ENCODE measurements around the gene BRD7. TPM values are rescaled to one million over a fixed set of nuclear protein-coding genes. Genes with fewer than 3 reads are reported as not detected.

Gene BRD7
- polyA plus RNA-seq (2013, experiment 1 of 2), result 104 TPM
- 112 TPM for polyA plus RNA-seq (2013, experiment 2 of 2)

GRCh38 chr16:50368410-50369132 lies at the start of gene BRD7:
Gene BRD7 (minus strand): TSS chr16:50368988. CDS start chr16:50368774, 214 bp downstream.
- Histone ChIP-seq H3K4me3 (ENCODE audit: extremely low read depth, insufficient read depth, low read length, poor library complexity, severe bottlenecking) (peak within 1 kb of the TSS; percentile 88), H3K9me3 (ENCODE audit: control insufficient read depth, low read length) (peaks cover 6% of the 10 kb centered on the region), H3K27ac (ENCODE audit: low read depth, low read length, severe bottlenecking) (peak within 1 kb of the TSS; percentile 53), H3K36me3 (ENCODE audit: control insufficient read depth, insufficient read depth, low read length) (peaks cover 38% of the 10 kb centered on the region), H3K4me1 (ENCODE audit: control insufficient read depth, insufficient read depth, low read length, poor library complexity, severe bottlenecking) (peaks cover 9% of the 10 kb centered on the region)
- 0 to 1% methylated on average over 57 to 63 of the region's 109 CpGs for WGBS, 2 experiments (ENCODE audit: insufficient coverage in 2 of 2)

DNA sequence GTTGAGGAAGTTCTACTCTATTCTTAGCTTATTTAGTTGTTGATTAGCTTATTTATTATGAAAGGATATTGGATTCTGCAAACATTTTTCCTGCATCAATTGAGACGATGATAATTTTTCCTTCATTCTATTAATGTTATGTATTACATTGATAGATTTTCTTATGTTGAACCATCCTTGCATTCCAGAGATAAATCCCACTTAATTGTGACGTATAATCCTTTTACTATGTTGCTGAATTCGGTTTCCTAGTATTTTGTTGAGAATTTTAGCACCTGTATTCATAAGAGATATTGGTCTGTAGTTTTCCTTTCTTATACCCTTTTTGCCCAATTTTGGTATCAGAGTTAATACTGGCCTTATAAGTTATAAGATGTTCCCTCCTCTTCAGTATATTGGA lies 47.6 kb upstream of the BRD7 start:
- Histone ChIP-seq H3K9me3 (ENCODE audit: control insufficient read depth, low read length) (peaks cover 17% of the 10 kb centered on the region), H3K27ac (ENCODE audit: low read depth, low read length, severe bottlenecking) (no peak overlapping the region), H3K4me3 (ENCODE audit: extremely low read depth, insufficient read depth, low read length, poor library complexity, severe bottlenecking) (no peak overlapping the region), H3K4me1 (ENCODE audit: control insufficient read depth, insufficient read depth, low read length, poor library complexity, severe bottlenecking) (no peaks in the 10 kb centered on the region), H3K36me3 (ENCODE audit: control insufficient read depth, insufficient read depth, low read length) (no peaks in the 10 kb centered on the region)
- no CpG with 5 or more reads among the region's 3 CpGs for WGBS, 2 experiments (ENCODE audit: insufficient coverage in 2 of 2)

- no peaks in the 10 kb centered on the region for H3K4me1 ChIP-seq (ENCODE audit: control insufficient read depth, insufficient read depth, low read length, poor library complexity, severe bottlenecking)
- peaks cover 11% of the 10 kb centered on the region for H3K9me3 ChIP-seq (ENCODE audit: control insufficient read depth, low read length)
- H3K36me3 ChIP-seq (ENCODE audit: control insufficient read depth, insufficient read depth, low read length), result no peaks in the 10 kb centered on the region
- H3K4me3 ChIP-seq (ENCODE audit: extremely low read depth, insufficient read depth, low read length, poor library complexity, severe bottlenecking), result no peak overlapping the region
- no peak overlapping the region for H3K27ac ChIP-seq (ENCODE audit: low read depth, low read length, severe bottlenecking)
These were observed 45.4 kb upstream of the BRD7 start for GRCh38 chr16:50414152-50414551.

DNA sequence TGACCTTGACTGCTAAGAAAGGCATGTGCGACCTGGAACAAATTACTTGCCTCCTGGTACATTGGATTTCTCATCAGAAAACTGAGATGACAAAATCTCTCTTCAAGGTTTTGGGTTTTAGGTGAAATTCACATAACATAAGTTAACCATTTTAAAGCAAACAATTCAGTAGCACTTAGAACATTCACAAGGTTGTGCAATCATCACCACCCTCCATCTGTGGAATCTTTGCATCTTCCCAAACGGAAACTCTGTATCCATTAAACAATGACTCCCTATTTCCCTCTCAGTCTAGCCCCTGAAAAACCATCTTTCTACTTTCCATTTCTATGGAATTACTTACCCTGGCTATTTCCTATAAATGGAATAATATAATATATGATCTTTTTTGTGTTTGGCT lies 42.2 kb upstream of the BRD7 start:
- H3K4me3 ChIP-seq (ENCODE audit: extremely low read depth, insufficient read depth, low read length, poor library complexity, severe bottlenecking), result no peak overlapping the region
- WGBS, 2 experiments (ENCODE audit: insufficient coverage in 2 of 2), result 80 to 100% methylated on average over 1 to 2 of the region's 2 CpGs
- H3K4me1 ChIP-seq (ENCODE audit: control insufficient read depth, insufficient read depth, low read length, poor library complexity, severe bottlenecking), result no peaks in the 10 kb centered on the region
- no peak overlapping the region for H3K27ac ChIP-seq (ENCODE audit: low read depth, low read length, severe bottlenecking)
- peaks cover 5% of the 10 kb centered on the region for H3K9me3 ChIP-seq (ENCODE audit: control insufficient read depth, low read length)
- H3K36me3 ChIP-seq (ENCODE audit: control insufficient read depth, insufficient read depth, low read length), result no peaks in the 10 kb centered on the region

DNA sequence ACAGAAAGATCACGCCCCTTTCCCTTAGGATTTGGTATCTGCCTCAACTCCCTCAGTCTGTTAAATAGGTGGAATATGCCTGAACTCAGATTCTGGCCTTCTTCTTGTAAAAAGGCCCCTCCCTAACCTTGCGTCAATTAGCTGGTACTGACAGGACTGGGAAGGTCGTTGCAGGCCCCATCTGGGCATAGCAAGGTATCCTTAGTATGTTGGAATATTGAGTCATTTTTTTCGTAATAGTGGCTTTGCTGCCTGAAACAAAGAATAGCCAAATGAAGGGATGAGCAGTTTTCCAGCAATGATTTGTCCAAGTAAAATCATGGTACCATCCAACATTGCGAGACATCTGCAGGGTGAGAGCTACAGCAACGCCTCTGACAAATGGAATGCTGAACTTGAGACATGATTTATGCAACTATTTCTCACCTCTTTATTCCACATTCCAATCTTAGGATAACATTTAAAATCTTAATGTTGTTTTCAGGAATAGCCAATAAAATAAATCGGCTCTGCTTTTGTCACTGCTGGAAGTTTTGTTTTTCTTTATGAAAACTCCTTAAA lies 39.3 kb upstream of the BRD7 start:
- H3K36me3 ChIP-seq (ENCODE audit: control insufficient read depth, insufficient read depth, low read length), result no peaks in the 10 kb centered on the region
- 85 to 89% methylated on average over 4 to 6 of the region's 7 CpGs for WGBS, 2 experiments (ENCODE audit: insufficient coverage in 2 of 2)
- no peak overlapping the region for H3K27ac ChIP-seq (ENCODE audit: low read depth, low read length, severe bottlenecking)
- no peak overlapping the region for H3K4me3 ChIP-seq (ENCODE audit: extremely low read depth, insufficient read depth, low read length, poor library complexity, severe bottlenecking)
- no peaks in the 10 kb centered on the region for H3K4me1 ChIP-seq (ENCODE audit: control insufficient read depth, insufficient read depth, low read length, poor library complexity, severe bottlenecking)
- H3K9me3 ChIP-seq (ENCODE audit: control insufficient read depth, low read length), result peaks cover 5% of the 10 kb centered on the region

DNA sequence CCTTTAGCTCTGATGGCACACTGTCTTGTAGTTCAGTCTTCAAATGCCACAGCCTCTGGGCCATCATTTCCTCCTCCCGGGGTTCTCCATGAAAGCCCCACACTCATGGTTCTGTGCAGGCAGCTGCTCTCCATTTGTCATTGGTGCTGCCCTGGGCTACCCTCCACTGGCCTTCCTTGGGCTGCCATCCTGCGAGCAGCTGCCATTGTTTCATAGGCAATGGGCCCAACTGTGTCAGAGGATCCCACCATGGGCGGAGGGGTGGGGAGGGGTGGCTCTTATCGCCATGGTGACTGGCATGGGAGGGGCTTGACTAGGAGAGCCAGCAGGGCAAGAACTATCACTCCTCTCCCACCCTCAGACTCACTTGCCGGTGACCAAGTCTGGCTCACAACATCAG lies 38.6 kb upstream of the BRD7 start:
- no peaks in the 10 kb centered on the region for H3K4me1 ChIP-seq (ENCODE audit: control insufficient read depth, insufficient read depth, low read length, poor library complexity, severe bottlenecking)
- no peak overlapping the region for H3K4me3 ChIP-seq (ENCODE audit: extremely low read depth, insufficient read depth, low read length, poor library complexity, severe bottlenecking)
- H3K27ac ChIP-seq (ENCODE audit: low read depth, low read length, severe bottlenecking), result no peak overlapping the region
- no peaks in the 10 kb centered on the region for H3K36me3 ChIP-seq (ENCODE audit: control insufficient read depth, insufficient read depth, low read length)
- peaks cover 5% of the 10 kb centered on the region for H3K9me3 ChIP-seq (ENCODE audit: control insufficient read depth, low read length)
- WGBS, 2 experiments (ENCODE audit: insufficient coverage in 2 of 2), result 74 to 90% methylated on average over 3 of the region's 5 CpGs

- no peaks in the 10 kb centered on the region for H3K4me1 ChIP-seq (ENCODE audit: control insufficient read depth, insufficient read depth, low read length, poor library complexity, severe bottlenecking)
- 93% methylated on average over 10 to 12 of the region's 12 CpGs for WGBS, 2 experiments (ENCODE audit: insufficient coverage in 2 of 2)
- no peak overlapping the region for H3K4me3 ChIP-seq (ENCODE audit: extremely low read depth, insufficient read depth, low read length, poor library complexity, severe bottlenecking)
- no peak overlapping the region for H3K27ac ChIP-seq (ENCODE audit: low read depth, low read length, severe bottlenecking)
- H3K9me3 ChIP-seq (ENCODE audit: control insufficient read depth, low read length), result no peaks in the 10 kb centered on the region
- no peaks in the 10 kb centered on the region for H3K36me3 ChIP-seq (ENCODE audit: control insufficient read depth, insufficient read depth, low read length)
These were observed 34.7 kb upstream of the BRD7 start for GRCh38 chr16:50403491-50403890.

GRCh38 chr16:50402298-50402895 lies 33.6 kb upstream of the BRD7 start:
- WGBS, 2 experiments (ENCODE audit: insufficient coverage in 2 of 2), result 88 to 89% methylated on average over 9 of the region's 9 CpGs
- no peaks in the 10 kb centered on the region for H3K4me1 ChIP-seq (ENCODE audit: control insufficient read depth, insufficient read depth, low read length, poor library complexity, severe bottlenecking)
- H3K9me3 ChIP-seq (ENCODE audit: control insufficient read depth, low read length), result no peaks in the 10 kb centered on the region
- H3K27ac ChIP-seq (ENCODE audit: low read depth, low read length, severe bottlenecking), result no peak overlapping the region
- no peak overlapping the region for H3K4me3 ChIP-seq (ENCODE audit: extremely low read depth, insufficient read depth, low read length, poor library complexity, severe bottlenecking)
- no peaks in the 10 kb centered on the region for H3K36me3 ChIP-seq (ENCODE audit: control insufficient read depth, insufficient read depth, low read length)

- WGBS, 2 experiments (ENCODE audit: insufficient coverage in 2 of 2), result 86 to 100% methylated on average over 2 to 5 of the region's 5 CpGs
- no peak overlapping the region for H3K27ac ChIP-seq (ENCODE audit: low read depth, low read length, severe bottlenecking)
These were observed 32.6 kb upstream of the BRD7 start for GRCh38 chr16:50401355-50401754.

DNA sequence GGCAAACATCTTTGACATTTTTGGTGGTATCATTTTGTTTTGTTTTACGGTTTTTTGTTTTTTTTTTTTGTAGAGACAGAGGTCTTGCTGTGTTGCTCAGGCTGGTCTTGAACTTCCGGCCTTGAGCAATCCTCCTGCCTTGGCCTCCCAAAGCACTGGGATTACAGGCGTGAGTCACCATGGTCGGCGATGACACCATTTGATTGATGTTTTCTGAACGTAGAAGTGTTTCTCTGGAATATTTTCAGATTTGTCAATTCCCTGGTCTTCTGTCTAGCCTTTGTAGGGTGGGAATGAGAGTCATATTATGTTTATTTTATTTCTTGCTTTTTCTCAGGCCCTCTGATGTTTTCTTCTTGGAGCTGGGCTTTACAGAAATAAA lies 32.2 kb upstream of the BRD7 start:
- Histone ChIP-seq H3K36me3 (ENCODE audit: control insufficient read depth, insufficient read depth, low read length) (no peaks in the 10 kb centered on the region), H3K4me3 (ENCODE audit: extremely low read depth, insufficient read depth, low read length, poor library complexity, severe bottlenecking) (no peak overlapping the region), H3K27ac (ENCODE audit: low read depth, low read length, severe bottlenecking) (no peak overlapping the region), H3K9me3 (ENCODE audit: control insufficient read depth, low read length) (no peaks in the 10 kb centered on the region), H3K4me1 (ENCODE audit: control insufficient read depth, insufficient read depth, low read length, poor library complexity, severe bottlenecking) (no peaks in the 10 kb centered on the region)
- whole genome bisulfite sequencing, 2 experiments (ENCODE audit: insufficient coverage in 2 of 2), result 80 to 93% methylated on average over 4 to 5 of the region's 6 CpGs

More at GRCh38 chr16:50401355-50401754, 32.6 kb upstream of the BRD7 start:
- H3K4me1 ChIP-seq (ENCODE audit: control insufficient read depth, insufficient read depth, low read length, poor library complexity, severe bottlenecking), result no peaks in the 10 kb centered on the region
- no peaks in the 10 kb centered on the region for H3K9me3 ChIP-seq (ENCODE audit: control insufficient read depth, low read length)
- H3K36me3 ChIP-seq (ENCODE audit: control insufficient read depth, insufficient read depth, low read length), result no peaks in the 10 kb centered on the region
- H3K4me3 ChIP-seq (ENCODE audit: extremely low read depth, insufficient read depth, low read length, poor library complexity, severe bottlenecking), result no peak overlapping the region

Data from mesodermal cell (in vitro differentiated cells).